ENCODE data around the gene CASP3.

CASP3 gene

GRCh38 chr4:184636897-184637296, 12.3 kb downstream of the CASP3 start:
- TF ChIP-seq TAF1 (IDR thresholded peaks at IDR 0.05; ENCODE audit: borderline replicate concordance, insufficient read depth, low read length) (no peak), SIN3A (IDR thresholded peaks at IDR 0.05; ENCODE audit: borderline replicate concordance, insufficient read depth, low read length) (no peak), POLR2AphosphoS5 (IDR thresholded peaks at IDR 0.05; ENCODE audit: low read depth, low read length) (no peak), FOXP2 (optimal IDR thresholded peaks at IDR 0.05; ENCODE audit: borderline replicate concordance, extremely low read depth, extremely low read length, insufficient read depth) (no peak), REST (IDR thresholded peaks at IDR 0.05; ENCODE audit: insufficient read depth in 1 of 2, low read depth in 2 of 2, low read length in 2 of 2) (no peak)

GRCh38 chr4:184636144-184636543, 13.1 kb downstream of the CASP3 start:
- TF ChIP-seq FOXP2 (optimal IDR thresholded peaks at IDR 0.05; ENCODE audit: borderline replicate concordance, extremely low read depth, extremely low read length, insufficient read depth) (no peak), SIN3A (IDR thresholded peaks at IDR 0.05; ENCODE audit: borderline replicate concordance, insufficient read depth, low read length) (no peak), POLR2AphosphoS5 (IDR thresholded peaks at IDR 0.05; ENCODE audit: low read depth, low read length) (no peak), TAF1 (IDR thresholded peaks at IDR 0.05; ENCODE audit: borderline replicate concordance, insufficient read depth, low read length) (no peak), REST (IDR thresholded peaks at IDR 0.05; ENCODE audit: insufficient read depth in 1 of 2, low read depth in 2 of 2, low read length in 2 of 2) (no peak)

GRCh38 chr4:184635381-184635780, 13.9 kb downstream of the CASP3 start:
- TF ChIP-seq REST (IDR thresholded peaks at IDR 0.05; ENCODE audit: insufficient read depth in 1 of 2, low read depth in 2 of 2, low read length in 2 of 2): no peak
- TF ChIP-seq POLR2AphosphoS5 (IDR thresholded peaks at IDR 0.05; ENCODE audit: low read depth, low read length): no peak
- no peak for TF ChIP-seq SIN3A (IDR thresholded peaks at IDR 0.05; ENCODE audit: borderline replicate concordance, insufficient read depth, low read length)
- TF ChIP-seq TAF1 (IDR thresholded peaks at IDR 0.05; ENCODE audit: borderline replicate concordance, insufficient read depth, low read length): no peak
- TF ChIP-seq FOXP2 (optimal IDR thresholded peaks at IDR 0.05; ENCODE audit: borderline replicate concordance, extremely low read depth, extremely low read length, insufficient read depth): no peak

- TF ChIP-seq POLR2AphosphoS5 (IDR thresholded peaks at IDR 0.05; ENCODE audit: low read depth, low read length) (no peak), REST (IDR thresholded peaks at IDR 0.05; ENCODE audit: insufficient read depth in 1 of 2, low read depth in 2 of 2, low read length in 2 of 2) (no peak), FOXP2 (optimal IDR thresholded peaks at IDR 0.05; ENCODE audit: borderline replicate concordance, extremely low read depth, extremely low read length, insufficient read depth) (no peak), SIN3A (IDR thresholded peaks at IDR 0.05; ENCODE audit: borderline replicate concordance, insufficient read depth, low read length) (no peak), TAF1 (IDR thresholded peaks at IDR 0.05; ENCODE audit: borderline replicate concordance, insufficient read depth, low read length) (no peak)
Observed at GRCh38 chr4:184632842-184633241, 16.4 kb downstream of the CASP3 start.

- TF ChIP-seq FOXP2 (optimal IDR thresholded peaks at IDR 0.05; ENCODE audit: borderline replicate concordance, extremely low read depth, extremely low read length, insufficient read depth) (no peak), SIN3A (IDR thresholded peaks at IDR 0.05; ENCODE audit: borderline replicate concordance, insufficient read depth, low read length) (no peak), TAF1 (IDR thresholded peaks at IDR 0.05; ENCODE audit: borderline replicate concordance, insufficient read depth, low read length) (no peak), REST (IDR thresholded peaks at IDR 0.05; ENCODE audit: insufficient read depth in 1 of 2, low read depth in 2 of 2, low read length in 2 of 2) (no peak), POLR2AphosphoS5 (IDR thresholded peaks at IDR 0.05; ENCODE audit: low read depth, low read length) (no peak)
Observed at GRCh38 chr4:184628103-184628502, 21.1 kb downstream of the CASP3 start.
